AG04450 (cell line): ENCODE measurements around the gene ATP6V0E1. TPM values are rescaled to one million over a fixed set of nuclear protein-coding genes. Genes with fewer than 3 reads are reported as not detected.

Experiments
- CTCF ChIA-PET: fragments of 300-600, 350-600 bp; formaldehyde crosslinking; extraction: SDS; loops from one replicate; lab custom pipeline; 2022; ENCODE audit warnings: antibody characterized with exemption, inconsistent platforms; lab: Charles Lee
- POLR2A ChIA-PET: fragments of 350-600 bp; formaldehyde crosslinking; extraction: SDS; loops from one replicate; lab custom pipeline; 2021; ENCODE audit warnings: antibody characterized with exemption, inconsistent platforms; lab: Yijun Ruan, JAX
- DNase-seq: peaks from one replicate; pipeline ENCODE4 v3.0.0-alpha.2; 2011; ENCODE audit warnings: low read depth, low spot score
- H3K27ac ChIP-seq: one replicate; pipeline ENCODE4 v1.5.1; 2012; ENCODE audit warnings: low read depth, low read length, control low read depth
- H3K27me3 ChIP-seq: one replicate; pipeline ENCODE4 v1.6.0; 2012; ENCODE audit warnings: low read length; ENCODE audit not compliant: control insufficient read depth, insufficient read depth
- H3K4me3 ChIP-seq: 2 replicates; pipeline ENCODE4 v1.5.1; 2011; ENCODE audit warnings: mild to moderate bottlenecking, low read depth, low read length, control low read depth
- H3K9me3 ChIP-seq: 2 replicates; pipeline ENCODE4 v1.5.1; 2012; ENCODE audit warnings: low read length; ENCODE audit not compliant: control insufficient read depth, insufficient read depth
- CTCF ChIP-seq: IDR thresholded peaks from 2 replicates; pipeline ENCODE4 v1.5.1; 2011; ENCODE audit warnings: low read depth, low read length, control low read depth, inconsistent platforms
- polyA plus RNA-seq: library from polyadenylated mRNA; depleted of rRNA; stranded (reverse); fragments of >200 nt; gene quantifications from 2 replicates; pipeline ENCODE4 v1.2.3, GENCODE V29; 2011

Gene ATP6V0E1
- polyA plus RNA-seq, 1 experiment = 610 TPM

GRCh38 chr5:172988276-172988675 is 4.7 kb downstream of the ATP6V0E1 start:
- POLR2A ChIA-PET = no interaction called here
- no peak for DNase-seq
- Histone ChIP-seq H3K4me3 (no peak overlapping the region), H3K9me3 (no peaks in the 10 kb centered on the region), H3K27ac (no peak overlapping the region), H3K27me3 (no peaks in the 10 kb centered on the region)
- TF ChIP-seq CTCF = no peak
- CTCF ChIA-PET = interaction anchor here (0.7 kb wide), 1 partner anchor 274 kb away, joined by 3 read pairs; no protein-coding TSS in a partner anchor

- ChIA-PET CTCF (no interaction called here), POLR2A (interaction anchor here (0.7 kb wide), 1 partner anchor 283 kb away, joined by 4 read pairs; no protein-coding TSS in a partner anchor)
- H3K27me3 ChIP-seq = no peaks in the 10 kb centered on the region
- H3K4me3 ChIP-seq = no peak overlapping the region
- H3K27ac ChIP-seq = no peak overlapping the region
- no peak for DNase-seq
- H3K9me3 ChIP-seq = no peaks in the 10 kb centered on the region
- no peak for TF ChIP-seq CTCF
Measured at GRCh38 chr5:172990776-172991175, 7.2 kb downstream of the ATP6V0E1 start.

GRCh38 chr5:172994405-172994804 is 10.8 kb downstream of the ATP6V0E1 start:
- no peak for TF ChIP-seq CTCF
- H3K9me3 ChIP-seq = no peaks in the 10 kb centered on the region
- DNase-seq = no peak
- H3K27me3 ChIP-seq = no peaks in the 10 kb centered on the region
- POLR2A ChIA-PET = no interaction called here
- no peak overlapping the region for H3K4me3 ChIP-seq
- CTCF ChIA-PET = interaction anchor here (0.7 kb wide), 2 partner anchors 15 to 279 kb away, joined by 3 read pairs; no protein-coding TSS in a partner anchor
- H3K27ac ChIP-seq = no peak overlapping the region

- no peaks in the 10 kb centered on the region for H3K9me3 ChIP-seq
- H3K27me3 ChIP-seq = no peaks in the 10 kb centered on the region
- DNase-seq = no peak
- TF ChIP-seq CTCF = no peak
- no peak overlapping the region for H3K27ac ChIP-seq
- no peak overlapping the region for H3K4me3 ChIP-seq
- ChIA-PET POLR2A (no interaction called here), CTCF (no interaction called here)
Measured at GRCh38 chr5:172999372-172999973, 15.9 kb downstream of the ATP6V0E1 start.

GRCh38 chr5:172999974-173000373 is 16.4 kb downstream of the ATP6V0E1 start:
- CTCF ChIA-PET = no interaction called here
- no peaks in the 10 kb centered on the region for H3K27me3 ChIP-seq
- no peak for DNase-seq
- H3K27ac ChIP-seq = no peak overlapping the region
- POLR2A ChIA-PET = no interaction called here
- no peak overlapping the region for H3K4me3 ChIP-seq
- no peaks in the 10 kb centered on the region for H3K9me3 ChIP-seq
- no peak for TF ChIP-seq CTCF
